Retina (tissue), 1 donor: ENCODE measurements around the gene ASB18.

Source experiments
- DNase-seq: peaks from one replicate; pipeline ENCODE4 v3.0.0-alpha.2; 2016

ASB18 gene

DNA sequence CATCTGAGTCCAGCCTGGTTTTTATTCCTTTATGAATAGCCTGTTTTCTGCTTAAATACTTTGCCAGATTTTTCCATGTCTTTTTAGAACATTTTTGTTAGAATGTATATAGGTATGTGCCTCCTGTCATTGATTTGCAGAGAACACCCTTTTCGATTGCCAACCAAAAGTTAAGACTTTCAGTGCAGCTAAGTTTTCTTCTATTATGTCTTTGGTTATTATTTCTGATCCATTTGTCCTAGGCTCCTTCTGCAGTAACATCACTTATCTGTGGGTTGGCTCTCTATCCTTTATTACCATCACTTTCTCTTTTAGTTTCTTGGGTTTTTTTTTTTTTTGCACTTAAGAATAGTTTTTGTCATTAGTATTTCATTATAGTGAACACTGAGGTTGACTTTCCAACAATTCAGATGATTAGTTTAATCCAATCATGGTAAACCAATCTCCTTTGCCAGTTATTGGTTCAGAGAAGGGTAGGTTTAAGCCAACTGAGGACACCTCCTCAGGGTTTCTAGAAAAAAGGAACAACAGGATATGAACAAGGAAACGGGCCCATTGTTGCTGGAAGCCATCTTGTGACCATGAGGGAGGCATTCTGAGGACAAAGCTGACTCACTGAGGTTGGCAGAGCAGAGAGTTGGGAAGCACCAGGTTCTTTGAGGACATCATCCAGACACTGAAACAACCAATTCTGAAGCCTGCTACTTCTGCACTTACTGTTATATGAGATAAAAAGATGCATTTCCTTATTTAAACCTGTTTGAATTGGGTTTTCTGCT lies 58.1 kb downstream of the ASB18 start:
- no peak for DNase-seq

DNA sequence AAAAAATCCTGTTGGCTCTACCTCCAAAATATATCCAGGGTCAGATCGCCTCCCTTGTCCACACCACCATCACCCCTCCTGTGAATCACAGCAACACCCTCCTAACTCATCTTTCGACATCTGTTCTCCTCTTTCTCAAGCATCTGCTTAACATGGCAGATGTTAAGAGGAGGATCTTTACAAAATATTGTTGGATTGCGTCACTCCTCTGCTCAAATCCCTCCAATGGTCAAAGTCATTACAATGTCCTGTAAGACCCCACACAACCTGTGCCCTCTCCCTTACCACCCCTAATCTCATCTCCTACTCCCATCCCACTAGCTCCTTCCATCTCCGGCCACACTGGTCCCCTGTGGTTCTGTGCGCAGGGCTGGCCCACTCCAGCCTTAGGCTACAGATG lies 59.3 kb downstream of the ASB18 start:
- DNase-seq: no peak

DNA sequence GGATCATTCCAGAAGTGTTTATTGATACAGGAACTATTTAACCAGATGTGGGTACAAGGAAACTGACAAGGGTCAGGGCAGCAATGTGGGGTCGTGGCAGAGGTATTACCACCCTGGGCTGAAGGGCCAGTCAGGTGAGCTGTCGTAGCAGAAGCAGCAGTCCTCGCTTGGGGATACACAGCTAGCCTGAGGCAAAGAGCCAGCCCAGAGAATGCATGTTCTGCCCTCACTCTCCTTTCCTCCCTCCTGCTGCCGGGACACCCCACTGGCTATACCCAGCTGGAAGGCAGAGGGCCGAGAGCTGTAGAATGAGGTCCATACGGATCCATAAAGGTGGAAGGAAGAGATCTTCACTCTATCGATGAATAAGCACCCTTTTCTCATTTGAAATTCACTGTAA lies 63.8 kb downstream of the ASB18 start:
- DNase-seq: no peak

DNA sequence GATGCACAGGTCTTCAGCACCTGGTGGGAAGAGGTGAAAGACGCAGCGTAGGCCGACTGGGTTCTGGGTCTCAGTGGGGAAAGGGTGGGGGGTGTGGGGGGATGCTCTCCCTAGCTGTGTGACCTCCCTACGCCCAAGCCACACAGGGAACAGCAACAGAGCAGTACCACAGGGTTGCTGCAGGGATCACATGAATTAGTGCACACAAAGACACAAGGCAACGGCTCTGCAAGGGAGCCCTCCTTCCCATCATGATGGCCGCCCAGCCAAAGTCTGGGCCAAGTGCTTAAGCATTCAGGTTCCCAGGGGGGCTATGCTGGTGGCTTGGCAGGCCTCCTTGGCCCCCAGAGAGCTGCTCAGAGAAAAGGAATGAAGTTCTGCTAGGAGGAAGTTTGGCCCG lies 67.8 kb downstream of the ASB18 start:
- no peak for DNase-seq

DNA sequence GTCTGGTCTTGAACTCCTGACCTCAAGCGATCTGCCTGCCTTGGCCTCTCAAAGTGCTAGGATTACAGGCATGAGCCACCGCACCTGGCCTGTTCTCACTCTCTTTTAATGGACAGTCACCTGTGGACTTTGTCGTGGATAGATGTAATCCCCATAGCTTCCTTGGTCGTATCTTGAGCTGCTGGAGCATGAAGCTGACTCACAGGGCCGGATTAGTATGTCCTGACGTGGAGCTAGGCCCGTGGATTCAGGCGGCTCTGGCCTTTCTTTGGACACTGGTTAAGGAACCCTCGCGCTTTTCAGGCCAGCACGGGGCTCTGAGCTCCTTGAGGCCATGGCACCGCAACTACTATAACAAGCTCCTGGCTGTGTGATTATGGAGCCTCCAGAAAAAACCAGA lies 68.5 kb downstream of the ASB18 start:
- DNase-seq: no peak

DNA sequence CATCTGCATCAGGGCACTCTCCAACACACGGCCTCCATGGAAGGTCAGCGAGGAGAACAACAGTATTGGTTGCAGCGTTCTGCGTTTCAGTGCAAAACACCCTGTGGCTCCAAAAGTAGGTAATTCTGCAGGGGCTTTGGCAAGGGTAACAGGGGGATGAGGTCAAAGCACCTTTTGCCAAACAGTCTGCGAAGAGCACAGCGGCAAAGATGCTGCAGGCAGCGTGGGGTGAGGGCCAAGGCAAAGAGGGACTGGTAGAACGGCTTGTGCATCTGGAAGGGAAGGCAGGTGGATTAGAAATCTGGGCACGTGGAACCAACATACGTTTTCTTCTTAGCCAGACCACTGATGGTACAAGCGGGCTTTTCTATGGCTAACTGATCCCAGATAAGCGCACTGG lies 69.4 kb downstream of the ASB18 start:
- no peak for DNase-seq

DNA sequence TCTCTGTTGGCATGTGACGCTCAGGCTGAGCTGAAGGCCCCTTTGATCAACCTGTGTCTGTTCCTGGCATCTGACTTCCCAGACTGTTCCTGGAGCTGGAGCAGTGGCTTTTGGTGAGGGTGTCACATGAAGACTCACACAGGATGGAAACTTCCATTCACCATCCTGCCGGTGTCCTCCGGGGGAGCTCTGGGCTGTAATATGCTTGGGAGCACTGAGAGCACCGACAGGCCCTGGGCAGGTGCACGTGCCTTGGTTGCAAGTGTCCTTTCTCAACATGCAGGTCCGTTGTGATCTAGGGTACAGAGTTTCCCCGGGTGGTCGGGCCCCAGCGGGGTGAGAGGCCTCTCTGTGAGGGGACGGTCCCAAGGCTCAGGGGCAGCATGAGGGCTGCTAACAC lies 71.2 kb downstream of the ASB18 start:
- DNase-seq: no peak

DNA sequence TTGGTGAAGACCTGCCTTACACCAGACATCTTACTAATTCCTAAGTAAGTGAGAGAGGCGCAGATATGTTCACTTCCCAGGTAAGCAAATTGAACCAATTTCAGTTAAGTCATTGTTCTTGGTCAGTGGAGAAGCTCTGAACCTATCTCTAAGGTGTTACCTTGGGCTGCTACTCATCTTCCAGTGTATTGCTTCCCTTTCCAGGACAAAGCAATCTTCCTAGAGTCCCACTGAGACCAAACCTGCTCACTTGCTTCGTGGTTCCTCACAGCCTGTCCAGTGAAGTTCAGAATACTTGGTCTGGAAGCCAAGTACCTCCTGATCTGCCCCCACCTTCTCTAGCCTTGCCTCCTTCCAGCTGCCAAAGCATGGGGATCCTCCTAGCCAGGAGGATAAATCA lies 73.5 kb downstream of the ASB18 start:
- DNase-seq: no peak

DNA sequence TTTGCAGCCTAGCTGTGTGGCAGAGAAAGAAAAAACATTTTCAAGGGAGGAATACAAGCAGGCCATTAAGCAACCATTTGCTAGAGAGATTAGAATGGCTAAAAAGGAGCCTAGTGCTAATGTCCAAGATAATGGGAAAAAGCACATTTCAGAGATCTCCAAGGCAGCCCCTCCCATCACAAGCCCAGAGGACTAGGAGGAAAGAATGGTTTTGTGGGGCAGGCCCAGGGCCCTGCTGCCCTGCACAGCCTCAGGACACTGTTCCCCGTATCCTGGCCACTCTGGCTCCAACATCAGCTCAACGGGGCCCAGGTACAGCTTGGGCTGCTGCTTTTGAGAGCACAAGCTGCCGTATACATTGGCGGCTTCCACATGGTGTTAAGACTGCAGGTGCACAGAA lies 79.5 kb downstream of the ASB18 start:
- no peak for DNase-seq

DNA sequence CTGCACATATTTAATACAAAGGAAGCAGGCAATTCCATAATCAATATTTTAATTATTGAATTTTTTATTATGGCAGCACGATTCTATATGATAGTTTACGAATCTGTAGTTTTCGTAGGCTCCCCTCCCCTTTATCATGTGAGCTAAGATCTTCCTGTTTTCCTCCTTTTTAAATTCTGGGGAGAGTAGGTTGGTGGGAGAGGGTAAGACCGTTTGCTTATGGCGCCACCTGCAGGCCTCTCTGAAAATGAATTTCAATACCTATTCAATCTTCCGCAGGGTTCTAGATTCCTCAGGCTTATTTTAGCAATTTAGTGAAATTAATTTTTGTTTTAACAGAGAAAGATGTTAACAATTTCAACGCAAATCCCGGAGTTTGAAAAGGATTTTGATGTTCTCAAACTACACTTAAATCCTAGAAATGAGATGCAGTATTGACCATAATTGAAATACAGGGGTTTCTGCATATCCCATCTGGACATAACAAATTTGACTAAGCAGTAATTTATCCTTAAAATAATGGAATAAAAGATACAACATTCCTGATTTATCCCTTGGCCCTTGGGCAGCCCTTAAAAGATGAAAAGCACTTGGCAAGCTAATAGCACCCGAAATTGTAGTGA lies 83.3 kb downstream of the ASB18 start:
- peak; percentile 78 for DNase-seq

DNA sequence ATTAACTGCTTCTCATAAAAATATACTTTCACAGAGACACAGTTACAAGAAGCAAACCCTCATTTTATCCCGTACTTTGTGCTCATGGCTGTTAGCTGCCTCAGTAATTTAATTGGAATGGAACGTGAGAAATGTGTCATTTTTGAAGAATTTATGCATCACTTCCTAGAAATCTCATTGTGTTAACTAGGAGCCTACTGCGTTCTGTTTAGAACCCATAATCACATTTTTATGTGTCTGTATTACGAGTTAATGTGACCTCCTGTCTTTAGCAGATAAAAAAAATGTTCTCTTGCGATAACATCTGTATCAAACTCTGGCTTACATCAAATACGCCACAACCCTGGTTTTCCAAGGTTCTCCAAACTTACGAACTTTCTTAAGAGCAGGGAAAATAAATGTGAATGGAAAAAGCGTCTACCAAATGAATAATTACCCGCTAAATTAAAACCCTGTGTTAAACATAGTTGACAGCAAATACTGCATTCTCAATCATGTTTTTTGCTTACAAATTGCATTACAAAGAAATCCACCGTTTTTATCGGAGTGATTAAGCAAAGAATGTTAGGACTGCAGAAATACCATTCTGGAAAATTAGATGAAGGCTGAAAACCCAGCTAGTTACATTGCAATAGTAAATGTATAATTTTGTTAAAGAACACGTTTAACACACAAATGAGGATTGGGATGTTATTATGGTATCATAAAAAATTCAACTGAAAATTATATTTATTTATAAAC lies 84.0 kb downstream of the ASB18 start:
- DNase-seq: no peak

DNA sequence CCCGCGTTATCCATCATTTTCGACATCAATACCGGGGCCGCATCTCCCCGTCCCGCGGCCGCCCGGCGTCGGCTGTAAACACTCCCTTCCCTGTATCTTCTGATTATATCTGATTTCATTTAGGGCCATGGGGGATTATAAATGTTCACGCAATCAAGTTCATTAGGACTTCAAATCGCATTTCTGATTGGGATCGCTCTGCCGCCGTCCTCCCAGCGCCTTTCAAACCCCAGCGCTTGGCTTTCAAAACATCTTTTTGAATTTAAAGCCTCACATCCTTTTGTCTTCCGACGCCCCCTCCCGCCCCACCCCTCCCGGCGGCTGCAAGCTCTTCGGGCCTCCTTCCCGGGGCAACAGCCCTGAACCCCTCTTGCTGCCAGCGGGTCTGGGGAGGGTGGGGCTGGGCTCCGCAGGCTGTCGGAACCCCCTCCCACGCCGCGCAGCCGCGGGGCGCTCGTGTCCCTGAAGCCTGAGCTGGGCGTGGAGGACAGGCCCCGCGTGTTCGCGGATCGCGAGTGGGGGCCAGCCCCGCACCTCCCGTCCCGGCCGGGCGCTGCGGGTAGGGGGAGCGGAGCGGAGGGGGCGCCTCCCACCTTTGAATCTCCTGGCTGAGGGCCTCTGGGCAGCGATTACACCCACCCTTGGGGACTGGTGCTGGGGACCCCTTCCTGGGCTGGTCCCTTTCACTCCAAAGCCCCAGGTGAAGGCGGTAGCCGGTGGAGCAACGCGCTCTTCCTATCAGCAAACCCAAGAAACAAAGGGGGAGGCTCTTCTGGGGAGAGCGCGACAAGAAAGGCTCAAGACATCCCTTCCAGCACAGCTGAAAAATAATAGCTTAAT lies 84.8 kb downstream of the ASB18 start:
- DNase-seq: peak; percentile 67

DNA sequence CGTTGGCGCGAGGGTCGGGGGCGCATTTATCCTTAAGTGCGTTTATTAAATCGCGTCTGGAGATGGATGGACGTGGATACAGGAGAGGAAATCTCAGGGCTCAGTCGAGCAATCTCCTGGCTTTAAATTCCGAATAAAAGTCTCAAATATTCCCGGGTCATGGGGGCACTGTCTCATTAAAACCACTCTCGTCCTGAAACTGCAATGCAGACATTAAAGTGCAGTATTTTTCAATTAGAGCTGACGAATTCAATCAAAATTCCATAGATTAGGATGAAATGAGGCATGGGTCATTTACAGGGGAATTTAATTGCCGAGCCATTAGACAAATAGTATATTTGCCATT lies 85.3 kb downstream of the ASB18 start:
- DNase-seq: peak; percentile 46

DNA sequence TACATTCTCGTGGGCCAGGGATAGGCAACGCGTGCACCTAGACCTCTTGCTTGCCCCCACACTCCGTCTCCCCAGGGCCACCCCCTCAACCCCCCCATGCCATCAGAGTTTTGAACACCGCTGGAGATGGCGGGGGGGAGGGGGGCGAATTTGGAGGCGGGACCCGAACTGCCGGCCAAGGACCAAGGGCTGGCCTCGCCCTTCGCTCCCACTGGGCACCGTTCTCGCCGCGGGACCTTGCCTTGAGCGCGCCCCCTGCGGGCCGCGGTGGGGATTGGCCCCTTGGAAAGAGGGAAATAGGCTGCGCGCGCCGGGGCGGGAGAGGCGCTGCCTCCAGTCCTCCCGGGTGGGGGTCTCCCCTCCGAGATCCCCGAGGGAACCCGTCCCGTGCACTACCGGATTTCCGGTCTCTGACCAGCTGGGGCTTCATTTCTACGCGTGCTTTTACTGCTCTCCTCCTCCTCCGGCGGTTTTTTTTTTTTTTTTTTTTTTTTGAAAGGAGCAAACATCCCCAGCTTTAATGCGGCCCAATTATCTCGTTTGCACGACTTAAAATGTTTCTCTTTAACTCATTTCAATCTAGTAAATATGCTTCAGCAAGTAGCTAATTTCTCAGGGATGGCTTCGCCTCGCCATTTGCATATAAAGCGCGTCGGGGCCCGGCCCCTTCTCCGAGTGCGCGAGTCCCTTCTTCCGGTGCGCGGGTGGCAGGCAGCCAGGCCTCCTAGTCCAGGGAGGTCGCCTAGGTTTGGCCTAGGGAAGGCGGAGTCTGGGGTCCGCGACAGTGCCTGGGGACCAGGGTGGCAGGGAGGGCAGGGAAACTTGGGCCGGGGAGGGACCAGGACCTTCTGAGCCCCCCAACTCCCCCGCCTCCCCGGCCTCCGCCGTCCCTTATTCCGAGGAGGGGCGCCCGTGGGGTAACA lies 86.0 kb downstream of the ASB18 start:
- DNase-seq: peak; percentile 88

DNA sequence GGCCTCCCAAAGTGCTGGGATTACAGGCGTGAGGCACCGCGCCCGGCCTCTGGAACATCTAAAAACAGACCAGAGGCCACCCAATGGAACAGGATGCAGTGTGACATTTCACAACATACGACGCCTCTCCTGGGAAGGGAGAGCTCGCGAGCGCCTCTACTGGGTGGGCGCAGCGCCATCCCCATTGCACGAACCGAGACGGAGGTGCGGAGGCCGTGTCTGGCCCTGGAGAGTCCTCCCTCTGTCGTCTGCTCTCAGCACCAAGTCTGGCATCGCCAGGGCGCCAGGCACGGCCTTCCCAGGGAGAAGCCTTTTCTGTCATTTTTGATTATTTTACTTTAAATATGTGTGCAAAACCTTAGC lies 86.6 kb downstream of the ASB18 start:
- peak; percentile 76 for DNase-seq

DNA sequence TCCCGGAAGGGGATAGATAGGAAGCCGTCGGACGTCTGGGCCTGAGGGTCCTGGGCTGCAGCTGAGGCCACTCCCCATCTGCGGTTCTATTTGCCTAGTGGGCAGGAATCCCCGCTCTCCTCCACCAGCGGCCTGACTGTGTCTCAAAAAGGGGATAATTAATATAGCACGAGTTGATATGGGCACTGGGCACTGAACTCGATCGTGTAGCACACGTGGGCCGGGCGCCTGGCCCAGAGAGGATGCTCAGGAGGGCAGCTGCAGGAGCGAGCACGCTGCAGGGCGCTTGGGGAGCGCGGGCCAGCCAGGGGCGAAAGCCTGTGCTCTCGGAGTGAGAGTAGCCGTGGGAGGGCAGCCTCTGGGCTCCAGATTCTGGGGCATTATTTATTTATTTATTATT lies 87.3 kb downstream of the ASB18 start:
- no peak for DNase-seq

DNA sequence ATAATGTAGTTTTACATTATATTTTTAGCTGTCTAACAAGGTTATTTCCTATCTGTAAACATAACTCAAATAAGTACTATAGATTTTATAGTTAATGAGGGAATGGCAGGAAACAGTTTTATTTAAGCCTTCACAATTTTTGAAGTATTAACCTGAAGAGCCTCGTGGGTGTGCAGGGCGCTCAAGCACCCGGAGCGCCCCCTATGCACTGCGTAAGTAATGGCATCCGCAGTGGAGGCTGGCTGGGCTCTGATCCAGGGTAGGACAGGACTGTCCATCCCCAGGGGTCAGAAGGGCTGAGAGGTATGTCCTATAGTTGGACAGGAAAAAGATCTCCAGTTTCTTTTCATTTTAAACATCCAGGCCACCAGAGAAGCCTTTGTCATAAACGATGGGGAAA lies 87.8 kb downstream of the ASB18 start:
- no peak for DNase-seq

DNA sequence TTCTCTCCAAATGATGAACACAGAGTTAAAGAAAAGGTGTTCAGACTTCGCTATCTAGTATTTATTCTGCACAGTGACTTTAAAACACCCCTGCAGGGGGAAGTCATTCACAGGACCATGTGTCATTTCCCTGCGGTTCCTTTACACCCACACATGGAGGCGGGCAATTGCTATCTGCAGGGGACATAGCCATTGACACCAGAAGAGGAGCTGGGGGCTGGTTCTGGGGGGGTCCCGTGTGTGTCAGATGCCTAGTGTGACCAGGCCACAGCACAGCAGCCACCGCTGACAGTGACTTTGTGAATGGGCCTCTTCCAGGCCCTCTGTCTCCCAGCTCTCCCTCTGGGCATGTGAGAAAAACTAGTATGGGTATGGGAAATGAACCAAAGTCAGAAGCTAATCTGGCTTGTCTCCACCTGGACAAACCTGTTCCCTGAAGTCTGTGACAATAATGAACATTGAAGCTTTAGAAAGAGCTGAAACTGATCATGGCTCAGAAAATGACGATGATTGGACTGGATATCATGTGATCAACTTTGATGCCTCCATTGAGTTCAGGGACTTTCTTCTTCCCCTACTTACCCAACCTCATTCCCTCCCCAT lies 88.6 kb downstream of the ASB18 start:
- no peak for DNase-seq

DNA sequence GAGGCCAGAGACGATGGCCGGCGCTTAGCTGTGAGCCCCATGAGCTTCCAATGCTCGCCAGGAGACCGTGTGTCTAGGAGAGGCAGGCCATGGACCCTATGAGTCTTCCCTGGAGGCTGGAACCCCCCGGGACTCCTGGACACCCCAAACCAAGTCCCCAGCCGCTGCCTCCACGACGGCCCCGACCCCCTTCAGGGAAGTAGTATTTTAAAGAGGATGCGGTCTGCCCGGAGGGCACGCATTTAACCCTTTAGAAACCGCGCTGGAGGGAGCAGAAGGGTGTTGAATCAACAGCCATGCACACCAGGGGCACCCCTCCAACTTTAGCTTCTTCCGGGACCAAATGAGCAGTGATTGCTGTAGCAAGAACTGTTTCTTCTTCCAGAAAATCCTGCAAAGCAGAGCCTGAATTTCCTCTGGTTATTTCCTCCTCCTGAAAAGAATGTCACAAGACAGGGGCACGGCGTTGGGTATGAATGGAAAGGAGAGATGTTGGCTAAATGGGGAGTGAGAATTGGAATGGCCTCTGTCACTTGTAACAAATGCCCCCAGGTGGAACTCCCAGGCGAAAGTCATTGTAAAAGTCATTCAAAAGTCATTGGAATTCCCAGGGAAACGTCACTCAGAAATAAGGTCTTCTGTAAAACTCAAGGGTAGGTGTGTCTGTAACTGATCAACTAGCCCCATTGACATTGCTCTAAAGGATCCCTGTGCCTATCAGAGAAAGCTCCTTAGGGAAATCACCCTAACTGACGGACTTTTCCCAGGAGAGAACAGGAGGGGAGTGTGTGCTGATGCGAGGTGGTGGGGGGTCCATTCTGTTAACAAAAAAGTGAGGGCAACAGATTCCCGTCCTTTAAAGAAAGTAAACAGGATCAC lies 90.2 kb downstream of the ASB18 start:
- no peak for DNase-seq

DNA sequence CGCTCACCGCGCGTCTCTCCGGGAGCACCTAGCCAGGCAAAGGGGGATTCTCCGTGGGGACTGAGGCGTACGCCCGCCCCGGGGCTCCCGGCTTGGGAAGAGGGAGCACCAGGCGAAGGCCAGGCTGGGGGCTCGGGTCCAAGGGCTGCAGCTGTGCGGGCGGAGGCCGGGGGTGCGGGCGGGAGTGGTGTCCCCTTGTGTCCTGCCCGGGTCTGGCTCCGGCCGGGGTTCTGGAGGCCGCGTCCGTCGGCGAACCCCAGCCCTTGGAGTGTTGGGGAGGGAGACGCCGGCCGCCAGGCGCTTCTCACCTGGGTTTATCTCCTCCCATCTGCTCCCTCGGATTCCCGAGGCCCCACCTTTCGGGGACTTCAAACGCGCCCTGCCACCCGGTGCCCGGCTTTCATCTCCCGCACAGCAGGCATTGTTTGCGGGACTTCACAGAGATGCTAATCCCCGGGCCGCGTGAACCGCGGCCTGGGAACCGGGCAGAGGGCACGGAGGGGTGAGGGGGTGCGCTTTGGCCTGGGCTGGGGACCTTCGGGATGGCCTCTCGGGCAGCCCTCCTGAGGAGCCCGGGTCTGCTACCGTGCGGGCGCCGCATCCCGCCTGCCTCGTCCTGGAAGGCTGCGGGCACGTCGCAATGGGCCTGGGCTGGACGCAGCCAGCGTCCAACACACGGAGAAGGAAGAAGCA lies 91.0 kb downstream of the ASB18 start:
- peak; percentile 37 for DNase-seq
